Measurements from ENCODE around the gene ROBO2.
A peak's percentile ranks its signal among the peaks of the same experiment; 100 is the strongest.

Gene ROBO2

DNA sequence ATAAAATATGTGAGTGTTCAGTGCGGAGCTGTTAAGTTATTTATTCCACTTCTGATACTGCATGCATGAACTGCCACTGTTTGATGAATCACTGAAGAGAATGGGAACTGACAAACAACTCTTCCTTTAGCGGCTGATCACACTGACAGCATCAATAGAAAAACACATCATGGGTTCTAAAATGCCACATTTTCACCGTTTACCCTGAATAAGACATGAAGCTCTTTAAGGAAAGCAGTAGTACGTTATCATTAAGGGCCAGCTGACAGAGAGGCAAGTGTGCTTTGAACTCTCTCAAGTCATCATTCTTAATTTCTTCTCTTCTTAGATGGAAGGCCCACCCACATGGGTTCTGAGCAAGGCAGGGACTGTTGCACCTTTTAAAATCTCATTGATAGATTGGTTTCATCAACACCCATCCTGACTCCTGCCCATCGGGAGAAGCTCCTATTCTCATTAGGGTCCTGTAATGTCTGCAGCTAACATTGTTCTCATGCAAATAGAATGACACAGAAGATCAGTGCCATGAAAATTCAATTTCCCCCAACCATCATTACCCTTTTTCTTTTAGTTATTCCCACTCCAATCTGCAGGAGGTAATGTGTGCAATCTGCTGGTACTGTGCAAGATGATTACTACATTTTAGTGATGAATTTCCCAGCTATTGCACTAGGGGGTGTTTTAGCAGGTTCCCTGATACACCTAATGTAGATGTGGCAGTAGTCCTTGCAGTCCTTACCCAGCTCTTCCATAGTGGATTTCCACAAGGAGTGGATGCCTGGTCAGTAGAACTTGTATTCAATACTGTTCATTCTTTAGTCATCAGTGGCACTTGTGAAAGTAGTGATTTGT lies 119.1 kb downstream of the ROBO2 start:
- FAIRE-seq, result no peak
- TF ChIP-seq, protein P1, sequence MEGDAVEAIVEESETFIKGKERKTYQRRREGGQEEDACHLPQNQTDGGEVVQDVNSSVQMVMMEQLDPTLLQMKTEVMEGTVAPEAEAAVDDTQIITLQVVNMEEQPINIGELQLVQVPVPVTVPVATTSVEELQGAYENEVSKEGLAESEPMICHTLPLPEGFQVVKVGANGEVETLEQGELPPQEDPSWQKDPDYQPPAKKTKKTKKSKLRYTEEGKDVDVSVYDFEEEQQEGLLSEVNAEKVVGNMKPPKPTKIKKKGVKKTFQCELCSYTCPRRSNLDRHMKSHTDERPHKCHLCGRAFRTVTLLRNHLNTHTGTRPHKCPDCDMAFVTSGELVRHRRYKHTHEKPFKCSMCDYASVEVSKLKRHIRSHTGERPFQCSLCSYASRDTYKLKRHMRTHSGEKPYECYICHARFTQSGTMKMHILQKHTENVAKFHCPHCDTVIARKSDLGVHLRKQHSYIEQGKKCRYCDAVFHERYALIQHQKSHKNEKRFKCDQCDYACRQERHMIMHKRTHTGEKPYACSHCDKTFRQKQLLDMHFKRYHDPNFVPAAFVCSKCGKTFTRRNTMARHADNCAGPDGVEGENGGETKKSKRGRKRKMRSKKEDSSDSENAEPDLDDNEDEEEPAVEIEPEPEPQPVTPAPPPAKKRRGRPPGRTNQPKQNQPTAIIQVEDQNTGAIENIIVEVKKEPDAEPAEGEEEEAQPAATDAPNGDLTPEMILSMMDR (IDR thresholded peaks at IDR 0.05; ENCODE audit: insufficient read depth, missing control alignments), result peak; percentile 4
- DNase-seq (ENCODE audit: insufficient read length, low spot score), result no peak

DNA sequence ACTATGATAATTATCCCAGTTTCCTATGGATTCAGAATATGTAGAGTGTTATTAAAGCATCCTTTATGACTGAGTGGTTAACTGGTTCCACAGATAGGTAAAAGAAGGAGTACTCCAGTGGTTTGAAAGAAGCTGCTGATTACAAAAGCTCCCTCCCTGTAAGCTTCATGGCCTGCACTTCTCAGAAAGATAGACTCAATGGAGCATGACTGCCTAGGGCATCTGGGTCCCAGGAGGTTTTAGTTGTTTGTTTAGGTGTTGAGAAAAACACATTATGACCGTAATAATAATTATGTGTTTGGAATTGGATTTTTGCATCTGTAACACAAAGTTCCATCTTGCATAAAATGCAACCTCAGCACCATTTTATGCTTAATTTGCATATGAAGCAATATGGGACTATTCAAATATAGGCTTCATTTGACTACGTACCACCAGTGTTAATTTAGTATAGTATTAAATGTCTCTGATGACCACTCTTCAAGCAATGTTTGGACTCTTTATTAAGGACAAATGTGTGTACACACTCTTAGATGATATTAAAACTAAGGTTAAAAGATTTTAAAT lies 121.1 kb downstream of the ROBO2 start:
- peak; percentile 84 for FAIRE-seq

DNA sequence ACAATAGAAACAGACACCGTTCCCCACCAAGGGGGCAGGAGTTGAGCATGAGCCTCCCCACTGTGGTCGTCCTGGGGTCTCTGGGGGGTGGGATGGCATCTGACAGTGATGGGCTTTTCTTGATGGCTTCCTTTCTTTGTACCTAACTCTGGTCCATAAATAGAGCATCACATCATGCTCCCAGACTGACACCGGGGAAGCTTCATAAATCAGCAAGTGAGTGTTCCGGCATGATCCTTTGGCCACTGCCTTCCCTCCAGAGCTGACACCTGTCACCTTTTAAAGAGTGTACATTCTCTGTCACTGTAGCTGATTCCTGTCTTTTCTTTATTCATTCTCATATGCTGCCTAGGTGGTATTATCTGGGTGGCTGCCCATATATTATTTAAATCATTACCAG lies 129.9 kb downstream of the ROBO2 start:
- FAIRE-seq, result no peak
- DNase-seq (ENCODE audit: insufficient read length, low spot score), result no peak
- TF ChIP-seq, protein P1 (IDR thresholded peaks at IDR 0.05; ENCODE audit: insufficient read depth, missing control alignments), result no peak

More for the DNA sequence above, 121.1 kb downstream of the ROBO2 start:
- TF ChIP-seq, protein P1 (IDR thresholded peaks at IDR 0.05; ENCODE audit: insufficient read depth, missing control alignments), result no peak
- DNase-seq (ENCODE audit: insufficient read length, low spot score), result no peak

DNA sequence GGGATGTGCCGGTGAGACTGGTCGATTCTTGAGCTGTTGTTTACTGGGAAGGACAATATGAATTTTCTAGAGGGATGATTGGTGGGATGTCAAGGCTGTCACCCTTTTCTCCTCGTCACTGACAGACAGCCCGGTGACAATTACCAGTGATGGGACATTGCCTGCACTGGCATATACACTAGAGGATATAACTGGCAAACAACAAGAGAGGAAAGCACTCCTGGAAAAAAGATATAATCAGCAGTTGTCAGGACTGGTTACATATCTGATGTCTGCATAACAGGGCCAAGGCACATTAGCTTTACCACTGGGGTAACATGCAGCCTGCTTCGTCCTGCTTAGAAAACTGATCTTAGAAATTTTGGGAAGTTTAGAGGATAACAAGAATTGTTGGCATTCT lies 131.1 kb downstream of the ROBO2 start:
- no peak for FAIRE-seq
- no peak for DNase-seq (ENCODE audit: insufficient read length, low spot score)
- TF ChIP-seq, protein P1 (IDR thresholded peaks at IDR 0.05; ENCODE audit: insufficient read depth, missing control alignments), result no peak

DNA sequence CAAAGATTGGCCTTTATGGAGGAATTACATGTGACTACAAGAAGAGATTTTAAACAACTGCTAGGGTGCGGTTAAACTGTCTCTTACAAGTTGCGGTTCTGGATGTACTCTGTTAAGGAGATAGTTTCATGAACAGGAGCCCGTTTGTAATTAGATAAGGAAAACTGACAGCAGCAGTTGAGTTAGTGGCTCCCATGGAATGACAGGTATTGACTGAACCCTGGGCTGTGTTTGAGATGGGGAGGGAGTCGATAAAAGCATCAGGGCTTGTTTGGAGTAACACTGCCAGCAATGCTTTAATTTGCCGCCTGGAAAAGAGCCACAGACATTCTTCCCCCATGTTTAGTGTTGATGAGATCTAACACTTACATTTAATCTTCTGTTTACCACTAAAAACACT lies 139.9 kb downstream of the ROBO2 start:
- no peak for FAIRE-seq

DNA sequence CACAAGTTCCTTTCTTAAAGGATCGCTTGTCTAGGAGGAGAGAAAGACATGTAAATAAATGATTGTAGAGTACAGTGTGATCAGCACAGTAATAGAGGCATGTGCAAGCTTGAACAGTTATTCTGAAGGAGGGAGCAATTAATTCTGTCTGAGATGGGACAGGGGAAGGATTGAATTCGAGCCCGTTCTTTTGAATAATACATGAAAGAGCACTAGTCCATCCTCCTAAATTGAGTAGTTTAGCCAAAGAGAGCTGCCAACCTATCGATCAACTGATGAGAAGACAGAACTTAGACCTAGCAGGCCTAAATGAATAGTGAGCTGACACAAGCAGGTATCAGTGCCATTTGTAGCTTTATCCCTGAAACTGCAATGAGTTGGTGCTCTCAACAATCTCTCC lies 142.4 kb downstream of the ROBO2 start:
- DNase-seq (ENCODE audit: insufficient read length, low spot score), result no peak
- TF ChIP-seq, protein P1 (IDR thresholded peaks at IDR 0.05; ENCODE audit: insufficient read depth, missing control alignments), result no peak
- FAIRE-seq, result no peak

More for the DNA sequence above, 139.9 kb downstream of the ROBO2 start:
- no peak for DNase-seq (ENCODE audit: insufficient read length, low spot score)
- TF ChIP-seq, protein P1 (IDR thresholded peaks at IDR 0.05; ENCODE audit: insufficient read depth, missing control alignments), result no peak

DNA sequence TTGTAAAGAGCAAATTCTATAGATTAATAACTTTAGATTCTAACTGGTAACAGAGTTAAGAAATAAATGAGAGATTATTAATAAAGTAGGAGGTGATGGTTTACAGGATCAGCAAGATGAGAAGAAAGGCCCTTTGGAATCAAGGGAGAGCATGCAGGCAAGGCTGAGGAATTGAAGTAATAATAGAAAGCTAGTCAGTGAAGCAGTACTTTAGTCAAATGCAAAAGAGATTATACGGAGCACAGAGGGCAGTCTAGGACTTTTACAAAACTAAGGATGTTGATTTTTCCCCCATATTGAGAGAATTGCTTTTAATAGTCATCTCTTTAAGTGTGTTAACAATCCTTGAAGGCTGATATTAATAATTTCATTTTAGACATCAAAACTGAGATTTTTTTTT lies 146.4 kb downstream of the ROBO2 start:
- DNase-seq (ENCODE audit: insufficient read length, low spot score) (no peak), FAIRE-seq (no peak)
- TF ChIP-seq, protein P1 (IDR thresholded peaks at IDR 0.05; ENCODE audit: insufficient read depth, missing control alignments), result no peak

All from D721Med (cell line).